ENCODE results near the gene FGD4.

The FGD4 gene

GRCh38 chr12:32679920-32680237, 280.5 kb downstream of the FGD4 start:
- TF ChIP-seq RAD21 (IDR thresholded peaks at IDR 0.05; ENCODE audit: low read depth): no peak
- no peak for TF ChIP-seq EP300 (IDR thresholded peaks at IDR 0.05; ENCODE audit: borderline replicate concordance)
- no peak for TF ChIP-seq YY1 (IDR thresholded peaks at IDR 0.05; ENCODE audit: low read depth)
- TF ChIP-seq TCF12 (IDR thresholded peaks at IDR 0.05; ENCODE audit: low read depth): no peak
- no peak for TF ChIP-seq NFIC (IDR thresholded peaks at IDR 0.05)
- no peak for TF ChIP-seq ZBTB7A (IDR thresholded peaks at IDR 0.05; ENCODE audit: low read depth)
- no peak for TF ChIP-seq CEBPB (IDR thresholded peaks at IDR 0.05)
- no peak for TF ChIP-seq TEAD4 (IDR thresholded peaks at IDR 0.05)
- no peak for TF ChIP-seq CREB1 (IDR thresholded peaks at IDR 0.05; ENCODE audit: low read depth)

DNA sequence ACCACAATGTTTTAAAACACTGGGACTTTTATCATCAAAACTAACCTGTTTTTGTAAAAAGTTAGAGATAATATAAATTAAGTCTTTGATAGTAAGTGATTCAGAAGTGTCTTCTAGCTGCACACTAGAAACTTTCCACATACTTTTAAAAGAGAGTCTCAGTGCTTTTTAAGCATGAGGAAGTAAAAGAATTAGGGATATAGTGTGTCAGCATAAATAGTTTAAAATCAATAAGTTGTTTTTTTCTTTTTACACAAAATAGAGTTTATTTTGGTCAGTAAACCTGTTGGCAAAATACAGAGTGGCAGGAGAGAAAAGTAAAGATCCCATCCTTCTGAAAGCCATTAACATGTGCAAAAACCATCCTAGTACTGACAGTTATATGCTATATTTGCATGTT, 281.4 kb downstream of the FGD4 start:
- TF ChIP-seq USF1 (IDR thresholded peaks at IDR 0.05): no peak

- no peak for TF ChIP-seq RAD21 (IDR thresholded peaks at IDR 0.05; ENCODE audit: low read depth)
- no peak for TF ChIP-seq CEBPB (IDR thresholded peaks at IDR 0.05)
- TF ChIP-seq TEAD4 (IDR thresholded peaks at IDR 0.05): no peak
- TF ChIP-seq EGR1 (IDR thresholded peaks at IDR 0.05): no peak
- TF ChIP-seq REST (IDR thresholded peaks at IDR 0.05; ENCODE audit: low read depth): no peak
- TF ChIP-seq TCF12 (IDR thresholded peaks at IDR 0.05; ENCODE audit: low read depth): no peak
- TF ChIP-seq USF1 (IDR thresholded peaks at IDR 0.05): no peak
- no peak for TF ChIP-seq YY1 (IDR thresholded peaks at IDR 0.05; ENCODE audit: low read depth)
Measured at GRCh38 chr12:32681272-32681671, 281.9 kb downstream of the FGD4 start.

- TF ChIP-seq CEBPB (IDR thresholded peaks at IDR 0.05): no peak
- TF ChIP-seq REST (IDR thresholded peaks at IDR 0.05; ENCODE audit: low read depth): no peak
- TF ChIP-seq USF1 (IDR thresholded peaks at IDR 0.05): no peak
- no peak for TF ChIP-seq NFIC (IDR thresholded peaks at IDR 0.05)
- no peak for TF ChIP-seq YY1 (IDR thresholded peaks at IDR 0.05; ENCODE audit: low read depth)
- no peak for TF ChIP-seq RAD21 (IDR thresholded peaks at IDR 0.05; ENCODE audit: low read depth)
- TF ChIP-seq CREB1 (IDR thresholded peaks at IDR 0.05; ENCODE audit: low read depth): no peak
- no peak for TF ChIP-seq FOXM1 (IDR thresholded peaks at IDR 0.05; ENCODE audit: borderline replicate concordance, low read depth)
- TF ChIP-seq, protein P1, sequence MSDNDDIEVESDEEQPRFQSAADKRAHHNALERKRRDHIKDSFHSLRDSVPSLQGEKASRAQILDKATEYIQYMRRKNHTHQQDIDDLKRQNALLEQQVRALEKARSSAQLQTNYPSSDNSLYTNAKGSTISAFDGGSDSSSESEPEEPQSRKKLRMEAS (IDR thresholded peaks at IDR 0.05): no peak
- TF ChIP-seq ZBTB7A (IDR thresholded peaks at IDR 0.05; ENCODE audit: low read depth): no peak
- TF ChIP-seq EP300 (IDR thresholded peaks at IDR 0.05; ENCODE audit: borderline replicate concordance): no peak
- no peak for TF ChIP-seq TCF12 (IDR thresholded peaks at IDR 0.05; ENCODE audit: low read depth)
- TF ChIP-seq EGR1 (IDR thresholded peaks at IDR 0.05): no peak
- no peak for TF ChIP-seq TAF1 (IDR thresholded peaks at IDR 0.05; ENCODE audit: low read depth)
- TF ChIP-seq TEAD4 (IDR thresholded peaks at IDR 0.05): no peak
Measured at GRCh38 chr12:32686340-32686739, 287.0 kb downstream of the FGD4 start.

- no peak for TF ChIP-seq EGR1 (IDR thresholded peaks at IDR 0.05)
- TF ChIP-seq FOXM1 (IDR thresholded peaks at IDR 0.05; ENCODE audit: borderline replicate concordance, low read depth): no peak
- TF ChIP-seq TAF1 (IDR thresholded peaks at IDR 0.05; ENCODE audit: low read depth): no peak
- TF ChIP-seq TEAD4 (IDR thresholded peaks at IDR 0.05): no peak
- no peak for TF ChIP-seq ZBTB7A (IDR thresholded peaks at IDR 0.05; ENCODE audit: low read depth)
- no peak for TF ChIP-seq REST (IDR thresholded peaks at IDR 0.05; ENCODE audit: low read depth)
- TF ChIP-seq EP300 (IDR thresholded peaks at IDR 0.05; ENCODE audit: borderline replicate concordance): no peak
- TF ChIP-seq RAD21 (IDR thresholded peaks at IDR 0.05; ENCODE audit: low read depth): no peak
Measured at GRCh38 chr12:32688786-32689185, 289.4 kb downstream of the FGD4 start.
